Astrocyte of the cerebellum (primary cell): Measurements from ENCODE around the gene CIDEA.
A peak's percentile ranks its signal among the peaks of the same experiment; 100 is the strongest.
"Not testable (repeated sequence)": the region's sequence is repeated elsewhere in the genome, so short reads cannot be mapped to it uniquely, and the experiment has no call there.

ENCODE experiments used
- DNase-seq: peaks from one replicate; pipeline ENCODE4 v3.0.0-alpha.2; 2011; ENCODE audit warnings: low read depth
- H3K4me3 ChIP-seq: 2 replicates; pipeline ENCODE4 v1.5.1; 2011; ENCODE audit warnings: mild to moderate bottlenecking, low read depth, low read length, moderate library complexity
- CTCF ChIP-seq: IDR thresholded peaks from 2 replicates; pipeline ENCODE4 v1.5.1; 2012; ENCODE audit warnings: low read length, low read depth, moderate library complexity, mild to moderate bottlenecking; ENCODE audit errors: missing control alignments
- in situ Hi-C: cut with HindIII; loops from 2 replicates; pipeline ENCODE4 v1.10.0; 2017; ENCODE audit warnings: low sequenced_read_pairs

The CIDEA gene

DNA sequence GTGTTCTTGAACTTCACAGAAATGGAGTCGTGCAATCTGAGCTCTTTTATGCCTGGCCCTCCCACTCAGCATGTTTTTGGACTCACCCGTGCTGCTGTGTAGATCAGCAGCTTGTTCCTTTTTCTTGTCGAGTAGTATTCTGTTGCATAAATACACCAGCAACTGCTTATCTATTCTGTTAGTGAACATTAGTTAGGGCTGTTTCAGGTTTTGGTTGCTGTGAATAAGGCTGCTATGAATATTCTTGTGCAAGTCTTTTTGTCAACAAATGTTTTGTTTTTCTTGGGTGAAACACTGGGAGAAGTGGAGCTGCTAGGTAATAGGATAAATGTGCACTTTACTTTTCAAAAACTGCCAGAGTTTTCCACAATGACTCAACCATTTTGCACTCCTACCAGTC is 15.3 kb upstream of the CIDEA start:
- no peak for DNase-seq
- in situ Hi-C loops = no loop called here
- no peak for TF ChIP-seq CTCF
- H3K4me3 ChIP-seq = no peak overlapping the region

DNA sequence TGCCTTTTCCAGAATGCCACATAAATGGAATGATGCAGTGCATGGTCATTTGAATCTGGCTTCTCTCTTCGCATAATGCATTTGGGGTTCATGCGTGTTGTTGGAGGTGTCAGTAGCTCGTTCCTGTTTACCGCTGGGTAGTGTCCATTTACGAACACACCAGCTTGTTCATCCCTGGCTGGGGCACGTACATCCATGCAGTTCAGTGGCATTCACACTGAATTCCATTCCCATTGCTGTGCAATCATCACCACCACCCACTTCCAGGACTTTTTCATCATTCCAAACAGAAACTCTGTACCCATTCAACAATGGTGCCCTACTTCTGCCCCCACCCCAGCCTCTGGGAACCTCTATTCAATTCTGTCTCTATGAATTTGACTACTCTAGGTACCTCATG is 14.7 kb upstream of the CIDEA start:
- in situ Hi-C loops = no loop called here
- no peak for TF ChIP-seq CTCF
- H3K4me3 ChIP-seq = no peak overlapping the region
- DNase-seq = no peak

- in situ Hi-C loops = loop anchor here (5.0 kb wide), 1 partner anchor 55 kb away; no protein-coding TSS in a partner anchor
- no peak for TF ChIP-seq CTCF
- H3K4me3 ChIP-seq = no peak overlapping the region
- DNase-seq = no peak
Measured at GRCh38 chr18:12242658-12243260, 11.4 kb upstream of the CIDEA start.

DNA sequence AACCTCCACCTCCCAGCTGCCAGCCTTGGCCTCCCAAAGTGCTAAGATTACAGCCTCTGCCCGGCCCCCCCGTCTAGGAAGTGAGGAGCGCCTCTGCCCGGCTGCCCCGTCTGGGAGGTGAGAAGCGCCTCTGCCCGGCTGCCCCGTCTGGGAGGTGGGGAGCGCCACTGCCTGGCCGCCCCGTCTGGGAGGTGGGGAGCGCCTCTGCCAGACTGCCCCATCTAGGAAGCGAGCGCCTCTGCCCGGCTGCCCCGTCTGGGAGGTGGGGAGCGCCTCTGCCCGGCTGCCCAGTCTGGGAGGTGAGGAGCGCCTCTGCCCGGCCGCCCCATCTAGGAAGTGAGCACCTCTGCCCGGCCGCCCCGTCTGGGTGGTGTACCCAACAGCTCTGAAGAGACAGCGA is 10.9 kb upstream of the CIDEA start:
- not testable (repeated sequence) for H3K4me3 ChIP-seq, DNase-seq
- in situ Hi-C loops = loop anchor here (5.0 kb wide), 1 partner anchor 54 kb away; no protein-coding TSS in a partner anchor

- DNase-seq = no peak
- no peak for TF ChIP-seq CTCF
- H3K4me3 ChIP-seq = no peak overlapping the region
- in situ Hi-C loops = no loop called here
Measured at GRCh38 chr18:12245793-12246135, 8.4 kb upstream of the CIDEA start.

DNA sequence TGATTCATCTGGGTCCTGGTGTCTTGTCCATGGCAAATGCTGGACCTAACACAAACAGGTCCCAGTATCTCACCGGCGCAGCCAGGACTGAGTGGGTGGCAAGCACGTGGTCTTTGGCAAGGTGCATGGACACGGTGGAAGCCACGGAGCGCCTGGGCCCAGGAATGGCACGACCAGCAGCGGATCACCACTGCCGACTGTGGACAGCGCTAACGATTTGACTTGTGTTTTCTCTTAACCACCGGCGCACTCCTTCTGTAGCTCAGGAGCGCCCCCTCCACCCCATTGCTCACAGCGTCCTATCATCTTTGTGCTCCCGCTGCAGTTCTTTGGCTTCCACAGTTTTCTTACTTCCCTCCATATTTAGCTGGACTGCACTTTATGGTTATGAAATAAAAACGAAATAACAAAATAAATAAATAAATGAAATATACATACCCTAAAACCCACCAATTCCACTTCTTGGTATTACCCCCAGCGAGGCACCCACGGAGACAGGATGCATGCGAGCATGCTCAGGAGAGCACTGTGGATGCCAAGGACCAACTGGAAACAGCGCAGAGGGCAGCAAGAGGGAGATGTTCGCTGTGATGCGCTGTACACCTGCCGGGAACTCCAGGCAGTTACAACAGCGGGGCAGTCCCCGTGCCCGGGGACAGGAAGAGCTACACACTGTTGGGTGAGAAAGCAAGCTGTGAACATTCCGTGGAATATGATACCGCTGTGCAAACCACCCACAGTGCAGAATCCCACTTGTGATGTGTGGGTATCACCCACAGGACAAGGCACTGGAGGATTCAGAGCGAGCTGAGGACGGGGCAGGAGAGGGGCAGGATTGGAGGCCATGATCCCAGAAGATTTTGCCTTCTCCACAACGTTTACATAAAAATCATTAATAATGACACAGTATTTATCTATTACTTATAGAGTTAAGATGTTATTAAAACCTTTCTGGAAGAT is 7.0 kb upstream of the CIDEA start:
- in situ Hi-C loops = no loop called here
- peak; percentile 46 for TF ChIP-seq CTCF
- no peak for DNase-seq
- no peak overlapping the region for H3K4me3 ChIP-seq

- in situ Hi-C loops = no loop called here
- no peak for TF ChIP-seq CTCF
- DNase-seq = no peak
- H3K4me3 ChIP-seq = no peak overlapping the region
Measured at GRCh38 chr18:12247946-12248345, 6.2 kb upstream of the CIDEA start.
